ENCODE measurements around the gene SPTLC3.

- TF ChIP-seq POLR2AphosphoS5 (IDR thresholded peaks at IDR 0.05; ENCODE audit: low read depth, low read length) = no peak
- no peak for TF ChIP-seq CTCF (IDR thresholded peaks at IDR 0.05)
- TF ChIP-seq TCF7L2 (IDR thresholded peaks at IDR 0.05; ENCODE audit: low read depth, low read length) = no peak
These were observed 26.7 kb upstream of the SPTLC3 start for GRCh38 chr20:12982098-12982497.
